Endodermal cell (in vitro differentiated cells): Measurements from ENCODE around the gene SH3BP4. TPM values are rescaled to one million over a fixed set of nuclear protein-coding genes. Genes with fewer than 3 reads are reported as not detected.

ENCODE experiments used
- DNase-seq: peaks from one replicate; pipeline ENCODE4 v3.0.0-alpha.2; 2017
- H3K27ac ChIP-seq: 2 replicates; pipeline ENCODE4 v1.5.1; 2013; ENCODE audit warnings: mild to moderate bottlenecking, low read depth, low read length, moderate library complexity
- H3K27me3 ChIP-seq: 2 replicates; pipeline ENCODE4 v1.6.1; 2013; ENCODE audit warnings: mild to moderate bottlenecking, low read length, moderate library complexity; ENCODE audit not compliant: insufficient read depth, control insufficient read depth, poor library complexity, severe bottlenecking
- H3K36me3 ChIP-seq: 2 replicates; pipeline ENCODE4 v1.7.0; 2013; ENCODE audit warnings: mild to moderate bottlenecking, low read length, moderate library complexity; ENCODE audit not compliant: control insufficient read depth, insufficient read depth
- H3K4me1 ChIP-seq: one replicate; pipeline ENCODE4 v1.7.0; 2013; ENCODE audit warnings: low read length; ENCODE audit not compliant: control insufficient read depth, insufficient read depth
- H3K4me3 ChIP-seq: 2 replicates; pipeline ENCODE4 v1.5.1; 2013; ENCODE audit warnings: mild to moderate bottlenecking, low read length, moderate library complexity
- H3K9ac ChIP-seq: 2 replicates; pipeline ENCODE4 v1.6.1; 2013; ENCODE audit warnings: mild to moderate bottlenecking, low read length, moderate library complexity; ENCODE audit not compliant: poor library complexity, severe bottlenecking; ENCODE audit errors: extremely low read depth
- H3K9me3 ChIP-seq: 2 replicates; pipeline ENCODE4 v1.6.1; 2013; ENCODE audit warnings: mild to moderate bottlenecking, low read length, moderate library complexity; ENCODE audit not compliant: control insufficient read depth
- H3K27ac Mint-ChIP-seq: 2 replicates; pipeline ENCODE4 v1.8.0; 2020; ENCODE audit warnings: mixed read lengths
- H3K27me3 Mint-ChIP-seq: 2 replicates; pipeline ENCODE4 v1.8.0; 2021; ENCODE audit warnings: mild to moderate bottlenecking, mixed read lengths; ENCODE audit not compliant: insufficient read depth
- H3K36me3 Mint-ChIP-seq: 2 replicates; pipeline ENCODE4 v1.8.0; 2020; ENCODE audit warnings: low read depth, mixed read lengths
- H3K4me1 Mint-ChIP-seq: 2 replicates; pipeline ENCODE4 v1.8.0; 2020; ENCODE audit warnings: mixed read lengths
- H3K4me3 Mint-ChIP-seq: 2 replicates; pipeline ENCODE4 v1.8.0; 2020; ENCODE audit warnings: mild to moderate bottlenecking, moderate library complexity, mixed read lengths
- H3K9me3 Mint-ChIP-seq: 2 replicates; pipeline ENCODE4 v1.8.0; 2020; ENCODE audit warnings: mild to moderate bottlenecking, mixed read lengths
- WGBS, 2 experiments: methylation state at CpG; one replicate each; pipeline versions ENCODE4 v1.1.5 to v1.1.7; 2013; ENCODE audit warnings: missing lambda C conversion rate in 2 of 2, mixed read lengths in 1 of 2; ENCODE audit not compliant: insufficient coverage in 1 of 2, insufficient read length in 1 of 2; 5-methylcytosine and 5-hydroxymethylcytosine counted together
- total RNA-seq, 2 donors: library from RNA; stranded (reverse); fragmentation: NEBNext Ultra II Directional in 1 of 2; extraction: Animal tissue kit (Norgen Biotek cat#: 25700) in 1 of 2; gene quantifications; 2 replicates in 1 of 2; 3 replicates in 1 of 2; pipeline ENCODE4 v1.2.1, GENCODE V29; 2021
- TF ChIP-seq, protein P1 (sequence below): fragments of 200-600 bp; sonication (generic); conservative IDR thresholded peaks from 2 replicates; pipeline ENCODE4 v1.5.0; 2021; ENCODE audit warnings: antibody characterized with exemption, mild to moderate bottlenecking

The SH3BP4 gene
- total RNA-seq, 2 donors from 2014 or later, result 49.1 to 53.4 TPM

- WGBS, 2 experiments, result 82 to 91% methylated on average over 4 of the region's 4 CpGs
- peaks cover 34% of the 10 kb centered on the region for H3K27me3 Mint-ChIP-seq
- H3K36me3 Mint-ChIP-seq, result no peaks in the 10 kb centered on the region
These were observed 12.2 kb upstream of the SH3BP4 start for GRCh38 chr2:234939576-234939975.

DNA sequence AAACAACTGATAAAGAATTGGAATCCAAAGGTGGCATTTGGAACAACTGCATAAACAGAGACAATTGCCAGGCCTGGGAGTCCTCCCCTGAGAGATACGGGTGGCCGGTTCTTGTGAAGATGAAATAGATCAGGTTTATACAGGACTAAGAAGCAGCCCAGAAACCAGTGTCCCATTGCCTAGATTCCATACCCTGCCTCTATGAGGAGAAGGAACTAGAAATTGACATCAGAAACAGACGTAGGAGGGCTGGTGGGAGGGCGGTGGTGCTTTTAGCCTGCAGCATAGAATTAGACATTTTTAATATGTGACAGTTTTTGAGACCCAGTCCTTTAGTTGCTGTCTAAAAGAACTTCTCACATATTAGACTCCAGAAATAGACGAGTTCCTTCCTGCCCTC is 11.8 kb upstream of the SH3BP4 start:
- H3K36me3 Mint-ChIP-seq, result no peaks in the 10 kb centered on the region
- Histone ChIP-seq H3K9ac (no peak overlapping the region), H3K27ac (no peak overlapping the region), H3K36me3 (no peaks in the 10 kb centered on the region), H3K4me3 (no peak overlapping the region), H3K4me1 (no peaks in the 10 kb centered on the region), H3K27me3 (no peaks in the 10 kb centered on the region), H3K9me3 (no peaks in the 10 kb centered on the region)
- DNase-seq, result no peak
- H3K27ac Mint-ChIP-seq, result no peak overlapping the region
- peaks cover 33% of the 10 kb centered on the region for H3K27me3 Mint-ChIP-seq
- H3K4me1 Mint-ChIP-seq, result no peaks in the 10 kb centered on the region
- TF ChIP-seq, protein P1, sequence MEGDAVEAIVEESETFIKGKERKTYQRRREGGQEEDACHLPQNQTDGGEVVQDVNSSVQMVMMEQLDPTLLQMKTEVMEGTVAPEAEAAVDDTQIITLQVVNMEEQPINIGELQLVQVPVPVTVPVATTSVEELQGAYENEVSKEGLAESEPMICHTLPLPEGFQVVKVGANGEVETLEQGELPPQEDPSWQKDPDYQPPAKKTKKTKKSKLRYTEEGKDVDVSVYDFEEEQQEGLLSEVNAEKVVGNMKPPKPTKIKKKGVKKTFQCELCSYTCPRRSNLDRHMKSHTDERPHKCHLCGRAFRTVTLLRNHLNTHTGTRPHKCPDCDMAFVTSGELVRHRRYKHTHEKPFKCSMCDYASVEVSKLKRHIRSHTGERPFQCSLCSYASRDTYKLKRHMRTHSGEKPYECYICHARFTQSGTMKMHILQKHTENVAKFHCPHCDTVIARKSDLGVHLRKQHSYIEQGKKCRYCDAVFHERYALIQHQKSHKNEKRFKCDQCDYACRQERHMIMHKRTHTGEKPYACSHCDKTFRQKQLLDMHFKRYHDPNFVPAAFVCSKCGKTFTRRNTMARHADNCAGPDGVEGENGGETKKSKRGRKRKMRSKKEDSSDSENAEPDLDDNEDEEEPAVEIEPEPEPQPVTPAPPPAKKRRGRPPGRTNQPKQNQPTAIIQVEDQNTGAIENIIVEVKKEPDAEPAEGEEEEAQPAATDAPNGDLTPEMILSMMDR, result no peak
- no peak overlapping the region for H3K4me3 Mint-ChIP-seq
- WGBS, 2 experiments, result 81 to 91% methylated on average over 3 to 5 of the region's 5 CpGs
- peaks cover 5% of the 10 kb centered on the region for H3K9me3 Mint-ChIP-seq

More at GRCh38 chr2:234939576-234939975, 12.2 kb upstream of the SH3BP4 start:
- H3K27ac ChIP-seq, result no peak overlapping the region
- H3K4me3 ChIP-seq, result no peak overlapping the region
- no peaks in the 10 kb centered on the region for H3K4me1 ChIP-seq
- Mint-ChIP-seq H3K4me3 (no peak overlapping the region), H3K4me1 (no peaks in the 10 kb centered on the region), H3K27ac (no peak overlapping the region), H3K9me3 (peaks cover 5% of the 10 kb centered on the region)
- no peaks in the 10 kb centered on the region for H3K9me3 ChIP-seq
- H3K36me3 ChIP-seq, result no peaks in the 10 kb centered on the region
- no peak overlapping the region for H3K9ac ChIP-seq
- no peaks in the 10 kb centered on the region for H3K27me3 ChIP-seq
- TF ChIP-seq, protein P1, result no peak
- DNase-seq, result no peak

GRCh38 chr2:234940527-234940926 is 11.3 kb upstream of the SH3BP4 start:
- TF ChIP-seq, protein P1, result no peak
- Histone ChIP-seq H3K9me3 (no peaks in the 10 kb centered on the region), H3K9ac (no peak overlapping the region), H3K36me3 (no peaks in the 10 kb centered on the region), H3K4me1 (no peaks in the 10 kb centered on the region), H3K27ac (no peak overlapping the region), H3K4me3 (no peak overlapping the region), H3K27me3 (no peaks in the 10 kb centered on the region)
- Mint-ChIP-seq H3K9me3 (peaks cover 5% of the 10 kb centered on the region), H3K4me1 (no peaks in the 10 kb centered on the region), H3K36me3 (no peaks in the 10 kb centered on the region), H3K27ac (no peak overlapping the region), H3K27me3 (peaks cover 30% of the 10 kb centered on the region), H3K4me3 (no peak overlapping the region)
- no peak for DNase-seq
- WGBS, 2 experiments, result 82 to 83% methylated on average over 7 of the region's 7 CpGs
